HG02885 (cell line): ENCODE data around the gene RPTOR.

Source experiments
- ATAC-seq: cut with Tn5 transposase; IDR thresholded peaks from one replicate; pipeline ENCODE4 v1.9.1; 2021; ENCODE audit warnings: mild to moderate bottlenecking; ENCODE audit not compliant: unreplicated experiment, poor library complexity

RPTOR gene

GRCh38 chr17:80957461-80957941 is 412.9 kb downstream of the RPTOR start:
- no peak for ATAC-seq

- no peak for ATAC-seq
These were observed 414.8 kb downstream of the RPTOR start for GRCh38 chr17:80959330-80960036.

DNA sequence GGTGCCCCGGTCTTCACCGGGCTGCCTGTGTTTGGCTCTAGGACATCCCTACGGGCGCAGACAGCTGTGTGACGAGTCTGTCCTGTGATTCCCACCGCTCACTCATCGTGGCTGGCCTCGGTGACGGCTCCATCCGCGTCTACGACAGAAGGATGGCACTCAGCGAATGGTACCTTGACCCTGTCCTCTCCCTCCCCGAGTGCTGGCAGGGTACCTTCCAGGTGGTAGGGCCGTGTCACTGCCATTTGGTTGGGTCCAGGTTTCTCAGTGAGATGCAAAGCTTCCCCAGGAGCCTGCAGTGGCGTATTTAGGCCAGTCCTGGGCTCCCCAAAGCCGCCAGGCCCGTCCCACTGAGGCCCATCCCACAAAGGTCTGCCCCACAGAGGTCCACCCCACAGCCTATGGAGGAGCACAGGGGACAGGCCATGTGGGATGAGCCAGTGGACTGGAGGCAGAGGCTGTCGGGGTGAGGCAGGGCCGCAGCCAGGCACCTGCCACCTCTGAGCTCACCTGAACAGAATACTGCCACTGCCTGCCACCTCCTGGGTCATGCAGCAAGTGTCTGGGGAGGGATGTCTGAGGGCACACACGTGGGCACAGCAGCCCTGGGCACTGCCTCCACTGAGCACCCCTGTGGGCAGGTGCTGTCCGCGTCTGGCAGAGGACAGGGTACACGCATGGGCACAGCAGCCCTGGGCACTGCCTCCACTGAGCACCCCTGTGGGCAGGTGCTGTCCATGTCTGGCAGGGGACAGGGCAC is 415.6 kb downstream of the RPTOR start:
- ATAC-seq: no peak

DNA sequence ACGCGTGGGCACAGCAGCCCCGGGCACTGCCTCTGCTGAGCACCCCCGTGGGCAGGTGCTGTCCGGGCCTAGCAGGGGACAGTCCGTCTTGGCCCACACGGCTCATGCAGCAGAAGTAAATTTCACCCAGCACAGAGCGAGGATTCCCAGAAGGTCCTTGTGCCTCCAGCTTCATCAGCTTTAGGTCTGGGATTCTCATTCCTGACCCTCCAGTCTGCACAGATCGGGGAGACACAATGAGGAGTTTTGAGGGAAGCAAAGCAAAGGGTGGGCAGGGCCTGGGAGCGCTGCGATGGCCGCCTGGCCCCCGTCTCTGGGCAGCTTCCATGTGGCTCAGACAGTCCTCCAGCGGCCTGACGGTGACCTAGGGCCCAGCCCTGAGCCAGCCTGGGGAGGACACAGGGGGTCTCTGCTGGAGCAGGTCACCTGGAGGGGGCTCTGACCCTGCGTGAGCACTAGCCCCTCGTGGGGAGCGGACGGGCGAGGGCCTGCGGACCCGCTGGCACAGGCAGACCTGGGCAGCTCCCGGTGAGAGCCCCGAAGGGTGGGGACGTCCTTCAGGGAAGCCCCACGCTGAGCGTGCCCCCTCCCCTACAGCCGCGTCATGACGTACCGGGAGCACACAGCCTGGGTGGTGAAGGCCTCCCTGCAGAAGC is 416.3 kb downstream of the RPTOR start:
- no peak for ATAC-seq

DNA sequence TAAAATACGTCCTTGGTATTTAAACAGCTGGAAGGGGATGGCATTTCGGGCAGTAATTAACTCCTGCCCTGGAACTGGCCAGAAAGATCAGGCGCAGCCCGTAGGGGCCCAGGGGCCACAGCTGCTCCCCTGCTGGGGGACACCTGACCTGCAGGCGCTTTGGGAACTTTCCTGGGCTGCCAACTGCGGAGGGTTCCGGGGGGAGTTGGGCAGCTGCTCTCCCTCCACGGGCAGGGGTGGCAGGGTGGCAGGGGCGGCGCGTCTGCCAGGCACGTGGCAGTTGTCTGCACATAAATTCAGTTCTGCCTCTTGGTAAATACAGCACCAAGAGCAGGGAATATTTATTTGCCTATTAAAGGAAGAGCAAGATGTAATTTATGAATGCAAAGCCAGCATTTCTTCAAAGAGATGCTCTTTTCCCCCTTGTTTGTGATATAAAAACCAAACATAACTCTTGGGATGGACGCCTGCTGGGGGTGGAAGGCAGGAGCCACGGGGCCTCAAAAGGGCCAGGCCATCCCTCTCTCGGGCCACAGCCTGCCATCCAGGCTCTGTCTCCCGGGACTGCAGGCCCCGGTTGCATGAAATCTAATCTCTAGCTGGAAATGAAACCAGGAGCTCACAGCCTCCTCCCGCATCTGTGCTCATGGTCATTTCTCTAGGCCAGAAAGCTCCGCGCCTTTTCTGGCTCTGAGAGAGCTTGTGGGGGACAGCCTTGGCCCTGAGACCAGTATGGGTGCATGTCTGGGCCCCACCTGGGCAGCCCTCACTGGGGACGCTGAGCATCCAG is 417.1 kb downstream of the RPTOR start:
- ATAC-seq: no peak

GRCh38 chr17:80962356-80963329 is 418.0 kb downstream of the RPTOR start:
- no peak for ATAC-seq

DNA sequence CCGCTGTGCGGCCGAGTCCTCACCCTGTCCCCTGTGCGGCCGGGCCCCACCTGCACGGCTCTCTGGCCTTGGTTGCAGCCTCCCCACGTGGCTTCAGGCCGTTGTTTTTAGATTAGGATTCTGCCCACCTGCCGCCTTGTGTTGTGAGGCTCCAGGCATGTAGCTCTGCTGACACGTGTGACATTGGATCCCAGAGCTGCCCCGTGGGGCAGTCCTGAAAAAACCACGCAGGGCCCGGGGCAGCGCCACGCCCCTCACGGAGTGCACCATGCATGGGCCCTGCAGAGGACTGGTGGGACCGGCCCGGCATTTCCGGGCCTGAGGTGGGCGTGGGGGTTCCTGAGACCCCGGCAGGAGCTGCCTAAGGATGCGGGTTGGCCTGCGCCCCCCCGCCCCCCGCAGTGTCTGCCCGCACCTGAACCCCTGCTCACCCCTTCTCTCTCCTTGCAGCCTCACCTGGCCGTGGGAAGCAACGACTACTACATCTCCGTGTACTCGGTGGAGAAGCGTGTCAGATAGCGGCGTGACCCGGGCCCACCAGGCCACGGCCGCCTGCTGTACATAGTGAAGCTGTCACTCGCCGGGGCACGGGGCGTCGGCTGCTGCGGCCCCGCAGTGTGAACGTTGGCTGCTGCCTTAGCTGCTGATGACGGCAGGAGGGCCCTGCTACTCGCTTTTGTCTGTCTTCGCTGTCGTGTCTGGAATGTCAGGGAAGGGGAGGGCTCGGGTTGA is 419.3 kb downstream of the RPTOR start:
- no peak for ATAC-seq

DNA sequence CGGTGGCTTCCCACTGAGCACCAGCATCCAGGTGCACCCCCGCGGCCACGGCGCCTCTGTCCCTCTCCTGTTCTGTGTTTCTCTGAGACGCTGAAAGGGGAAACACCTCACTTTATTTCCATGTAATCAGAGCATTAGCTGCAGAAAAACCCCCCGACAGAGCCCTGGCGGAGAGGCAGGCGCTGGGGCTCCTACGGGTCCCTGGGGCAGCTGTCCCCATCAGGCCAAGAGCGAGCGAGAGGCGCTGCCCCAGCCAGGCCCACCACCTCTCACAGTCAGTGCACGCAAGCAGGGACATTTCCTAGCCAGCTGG is 419.9 kb downstream of the RPTOR start:
- no peak for ATAC-seq

DNA sequence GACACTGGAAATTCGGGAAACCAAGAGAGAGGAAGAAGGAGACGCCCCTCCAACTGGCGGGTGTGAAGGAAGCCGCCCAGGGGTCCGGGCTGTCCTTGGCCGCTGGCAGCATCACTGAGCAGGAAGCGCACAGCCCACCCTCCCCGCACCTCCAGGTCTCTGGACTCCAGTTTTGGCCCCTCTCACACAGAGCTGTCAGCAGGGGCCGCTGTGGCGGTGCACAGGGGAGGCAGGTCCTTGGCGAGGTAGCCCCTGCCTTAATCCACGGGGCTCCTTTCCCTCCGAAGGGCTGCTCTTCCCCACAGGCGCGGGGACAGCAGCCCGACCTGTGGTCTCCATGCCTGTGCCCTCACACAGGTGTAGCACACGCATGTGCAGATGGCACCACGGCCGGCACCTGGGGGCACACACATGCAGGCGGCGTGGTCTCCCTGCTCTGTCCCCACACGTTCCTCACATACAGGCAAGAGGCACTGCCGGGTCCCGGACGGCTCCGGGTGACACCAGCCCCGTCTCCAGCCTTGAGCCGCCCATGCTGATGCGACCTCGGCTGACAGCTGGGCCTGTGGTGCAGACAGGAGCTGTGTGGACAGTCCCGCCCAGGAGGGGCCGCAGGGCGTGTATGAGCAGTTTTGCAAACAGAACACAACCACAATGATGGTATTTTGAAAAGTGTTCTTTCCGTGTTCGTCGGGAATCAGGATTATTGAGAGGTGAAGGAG is 420.4 kb downstream of the RPTOR start:
- no peak for ATAC-seq

- ATAC-seq: no peak
These were observed 421.0 kb downstream of the RPTOR start for GRCh38 chr17:80965606-80966005.

DNA sequence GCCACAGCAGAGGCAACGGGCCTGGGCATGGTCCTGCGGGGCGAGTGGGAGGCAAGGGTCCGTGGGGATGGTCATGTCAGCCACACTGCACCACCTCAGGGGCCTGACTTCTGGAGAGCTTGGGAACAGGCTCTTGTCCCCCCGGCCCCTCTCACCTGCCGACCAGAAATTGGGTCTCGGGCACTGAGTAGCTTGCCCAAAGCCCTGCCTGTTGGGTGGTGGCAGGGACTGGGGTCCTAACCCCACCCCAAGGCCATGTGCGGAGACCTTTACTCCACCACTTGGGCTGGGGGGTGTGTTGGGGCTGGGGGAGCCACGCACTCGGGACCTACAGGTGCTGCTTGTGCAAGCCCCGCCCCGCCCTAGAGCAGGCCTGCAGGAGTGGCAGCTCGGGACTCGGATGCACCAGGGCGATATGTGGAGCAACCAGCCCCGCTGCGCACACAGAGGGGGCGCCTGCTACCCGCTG is 422.8 kb downstream of the RPTOR start:
- no peak for ATAC-seq

DNA sequence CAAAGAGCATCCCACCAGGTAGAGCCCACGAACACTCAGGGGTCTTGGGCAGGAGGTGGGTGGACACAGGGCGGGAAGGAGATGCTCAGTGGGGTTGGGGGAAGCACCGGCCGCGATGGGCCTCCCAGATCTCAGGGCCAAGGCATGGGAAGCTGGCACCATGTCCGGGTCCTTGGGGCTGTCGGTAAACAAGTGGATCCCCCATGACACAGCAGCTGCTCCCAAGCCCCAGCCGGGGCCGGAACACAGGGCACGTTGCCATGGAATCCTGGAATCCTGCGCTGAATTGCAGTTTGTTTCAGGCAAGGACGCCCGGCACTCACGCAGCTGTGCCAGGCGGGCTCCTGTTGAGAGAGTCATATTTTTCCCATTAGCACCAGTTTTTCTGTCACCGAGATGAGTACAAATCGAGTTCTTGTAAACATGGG is 424.0 kb downstream of the RPTOR start:
- no peak for ATAC-seq

- no peak for ATAC-seq
These were observed 424.5 kb downstream of the RPTOR start for GRCh38 chr17:80969030-80969673.

DNA sequence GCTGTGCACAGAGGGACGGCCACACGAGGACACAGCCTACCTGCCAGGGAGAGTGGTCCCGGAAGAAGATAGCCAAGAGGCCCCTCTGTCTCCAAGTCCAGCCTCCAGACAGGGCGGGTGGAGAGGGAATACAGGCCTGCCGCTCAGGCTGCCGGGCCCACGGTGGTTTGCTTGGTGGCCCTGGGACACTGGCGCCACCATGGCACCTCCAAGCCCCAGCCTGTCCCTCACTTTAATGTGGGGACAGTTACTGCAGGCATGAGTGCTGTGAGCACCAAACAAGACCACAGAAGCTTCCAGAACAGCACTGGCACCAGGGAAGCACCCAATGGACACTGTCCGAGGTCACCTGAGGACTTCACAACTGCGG is 425.0 kb downstream of the RPTOR start:
- no peak for ATAC-seq

DNA sequence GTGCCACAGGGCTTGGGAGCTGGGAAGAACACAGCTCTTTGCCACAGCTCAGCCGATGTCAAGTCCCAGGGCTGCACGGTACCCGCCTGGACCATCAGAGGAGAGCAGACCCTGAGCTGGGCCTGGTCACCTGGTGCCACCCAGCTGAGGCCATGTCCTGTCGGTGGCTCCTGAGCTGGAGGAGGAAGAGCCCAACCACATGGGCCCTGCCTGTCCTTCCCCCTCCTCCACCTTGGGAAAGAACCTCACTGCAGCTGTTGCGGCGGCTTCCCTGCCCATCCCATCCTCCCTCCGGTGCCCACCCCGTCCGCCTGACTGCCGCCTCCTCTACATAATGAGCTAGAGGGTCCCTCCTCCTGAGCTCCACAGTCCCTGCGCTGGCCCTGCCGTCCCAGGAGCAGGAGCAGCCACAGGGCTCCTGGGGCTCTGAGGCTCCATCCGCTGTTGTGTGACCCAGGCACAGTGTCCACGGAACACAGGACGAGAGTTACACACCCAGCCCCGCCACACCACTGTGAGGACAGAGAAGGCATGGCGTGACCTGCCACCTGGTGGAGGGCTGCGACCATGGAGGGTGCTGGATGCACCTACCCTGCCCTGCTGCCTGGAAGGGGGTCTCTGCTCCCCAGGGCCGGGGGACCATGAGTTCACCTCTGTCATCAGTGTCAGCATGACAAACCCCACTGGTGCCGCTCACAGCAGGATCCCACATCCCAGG is 425.6 kb downstream of the RPTOR start:
- no peak for ATAC-seq

GRCh38 chr17:80970762-80971703 is 426.4 kb downstream of the RPTOR start:
- ATAC-seq: no peak
